Measurements from ENCODE around the gene ETFRF1.
A peak's percentile ranks its signal among the peaks of the same experiment; 100 is the strongest.

Gene ETFRF1

GRCh38 chr12:25195056-25195971, at the start of gene ETFRF1, which contains the start of gene DNAI7:
Gene ETFRF1 (plus strand): TSS chr12:25195237. CDS start chr12:25203957, 8,720 bp downstream.
Gene DNAI7 (minus strand): TSS chr12:25195160. CDS start chr12:25195078, 82 bp downstream.
- Histone ChIP-seq H3K4me3 (peak within 1 kb of the TSS; percentile 69 to 89 (median 77)), H3K27ac (peak within 1 kb of the TSS in 20 of 21 experiments; percentile 74 to 95 (median 90))

- H3K27ac ChIP-seq = no peak overlapping the region
- no peak overlapping the region for H3K4me3 ChIP-seq
Observed at GRCh38 chr12:25146686-25147085, 48.4 kb upstream of the ETFRF1 start.

GRCh38 chr12:25151476-25151875, 43.6 kb upstream of the ETFRF1 start:
- Histone ChIP-seq H3K27ac (peak overlapping the region in 1 of 21 experiments; percentile 37), H3K4me3 (no peak overlapping the region)

- Histone ChIP-seq H3K4me3 (no peak overlapping the region), H3K27ac (peak overlapping the region in 1 of 21 experiments; percentile 37)
Observed at GRCh38 chr12:25152055-25152454, 43.0 kb upstream of the ETFRF1 start.

GRCh38 chr12:25155022-25155576, 39.9 kb upstream of the ETFRF1 start:
- Histone ChIP-seq H3K27ac (peak overlapping the region in 1 of 21 experiments; percentile 7), H3K4me3 (no peak overlapping the region)

GRCh38 chr12:25156061-25156460, 39.0 kb upstream of the ETFRF1 start:
- H3K27ac ChIP-seq = no peak overlapping the region
- no peak overlapping the region for H3K4me3 ChIP-seq

GRCh38 chr12:25162866-25163265, 32.2 kb upstream of the ETFRF1 start:
- Histone ChIP-seq H3K4me3 (no peak overlapping the region), H3K27ac (no peak overlapping the region)

- Histone ChIP-seq H3K4me3 (no peak overlapping the region), H3K27ac (no peak overlapping the region)
Observed at GRCh38 chr12:25182765-25183164, 12.3 kb upstream of the ETFRF1 start.

GRCh38 chr12:25184132-25184531, 10.9 kb upstream of the ETFRF1 start:
- Histone ChIP-seq H3K27ac (no peak overlapping the region), H3K4me3 (no peak overlapping the region)

GRCh38 chr12:25186038-25186787, 8.8 kb upstream of the ETFRF1 start:
- H3K27ac ChIP-seq = no peak overlapping the region
- no peak overlapping the region for H3K4me3 ChIP-seq

GRCh38 chr12:25186788-25187402, 8.1 kb upstream of the ETFRF1 start:
- H3K4me3 ChIP-seq = no peak overlapping the region
- no peak overlapping the region for H3K27ac ChIP-seq

- Histone ChIP-seq H3K27ac (no peak overlapping the region), H3K4me3 (no peak overlapping the region)
Observed at GRCh38 chr12:25187781-25188180, 7.3 kb upstream of the ETFRF1 start.

GRCh38 chr12:25189656-25190055, 5.4 kb upstream of the ETFRF1 start:
- Histone ChIP-seq H3K27ac (no peak overlapping the region), H3K4me3 (no peak overlapping the region)

GRCh38 chr12:25190793-25191192, 4.2 kb upstream of the ETFRF1 start:
- H3K4me3 ChIP-seq = no peak overlapping the region
- no peak overlapping the region for H3K27ac ChIP-seq

GRCh38 chr12:25194214-25194613, 823 bp upstream of the ETFRF1 start:
- Histone ChIP-seq H3K27ac (peak overlapping the region in 9 of 21 experiments; percentile 85 to 95 (median 92)), H3K4me3 (peak overlapping the region in 5 of 7 experiments; percentile 72 to 89 (median 78))

GRCh38 chr12:25194722-25195055, 348 bp upstream of the ETFRF1 start:
- H3K4me3 ChIP-seq = peak overlapping the region; percentile 69 to 89 (median 77)

GRCh38 chr12:25197608-25198007, 2.6 kb downstream of the ETFRF1 start:
- no peak overlapping the region for H3K27ac ChIP-seq

More at GRCh38 chr12:25194722-25195055, 348 bp upstream of the ETFRF1 start:
- H3K27ac ChIP-seq = peak overlapping the region in 19 of 21 experiments; percentile 77 to 95 (median 90)

GRCh38 chr12:25200703-25201102, 5.7 kb downstream of the ETFRF1 start:
- Histone ChIP-seq H3K27ac (no peak overlapping the region), H3K4me3 (no peak overlapping the region)

More at GRCh38 chr12:25197608-25198007, 2.6 kb downstream of the ETFRF1 start:
- H3K4me3 ChIP-seq = no peak overlapping the region

GRCh38 chr12:25202137-25202536, 7.1 kb downstream of the ETFRF1 start:
- no peak overlapping the region for H3K27ac ChIP-seq
- H3K4me3 ChIP-seq = no peak overlapping the region

- no peak overlapping the region for H3K4me3 ChIP-seq
- H3K27ac ChIP-seq = no peak overlapping the region
Observed at GRCh38 chr12:25207411-25207810, 12.4 kb downstream of the ETFRF1 start.
